Bronchial epithelial cell (primary cell): ENCODE data around the gene LRRC4C. TPM values are rescaled to one million over a fixed set of nuclear protein-coding genes. Genes with fewer than 3 reads are reported as not detected.

ENCODE experiments used
- DNase-seq: peaks from one replicate; pipeline ENCODE4 v3.0.0-alpha.2; 2010; ENCODE audit warnings: low read depth
- FAIRE-seq: peaks from 2 replicates; lab custom pipeline; 2011; peaks lifted over from hg19 to GRCh38; lab: Jason Lieb, UNC
- H3K27me3 ChIP-seq: 2 replicates; pipeline ENCODE4 v1.5.1; 2011; ENCODE audit warnings: low read length; ENCODE audit not compliant: control insufficient read depth, insufficient read depth
- H3K36me3 ChIP-seq: 2 replicates; pipeline ENCODE4 v1.5.1; 2011; ENCODE audit warnings: low read length; ENCODE audit not compliant: control insufficient read depth, insufficient read depth
- H3K4me3 ChIP-seq: 2 replicates; pipeline ENCODE4 v1.5.1; 2011; ENCODE audit warnings: mild to moderate bottlenecking, low read depth, low read length, control low read depth
- total RNA-seq: library from RNA; depleted of rRNA; stranded (reverse); fragments of >200 nt; gene quantifications from 2 replicates; pipeline ENCODE4 v1.2.1, GENCODE V29; 2014
- TF ChIP-seq, protein P1 (sequence below): IDR thresholded peaks from 2 replicates; pipeline ENCODE4 v1.5.1; 2011; ENCODE audit warnings: mild to moderate bottlenecking, moderate library complexity, low read length, control low read depth, inconsistent platforms; ENCODE audit not compliant: insufficient read depth, severe bottlenecking

LRRC4C gene
- total RNA-seq, 1 donor from 2014 or later = not detected

DNA sequence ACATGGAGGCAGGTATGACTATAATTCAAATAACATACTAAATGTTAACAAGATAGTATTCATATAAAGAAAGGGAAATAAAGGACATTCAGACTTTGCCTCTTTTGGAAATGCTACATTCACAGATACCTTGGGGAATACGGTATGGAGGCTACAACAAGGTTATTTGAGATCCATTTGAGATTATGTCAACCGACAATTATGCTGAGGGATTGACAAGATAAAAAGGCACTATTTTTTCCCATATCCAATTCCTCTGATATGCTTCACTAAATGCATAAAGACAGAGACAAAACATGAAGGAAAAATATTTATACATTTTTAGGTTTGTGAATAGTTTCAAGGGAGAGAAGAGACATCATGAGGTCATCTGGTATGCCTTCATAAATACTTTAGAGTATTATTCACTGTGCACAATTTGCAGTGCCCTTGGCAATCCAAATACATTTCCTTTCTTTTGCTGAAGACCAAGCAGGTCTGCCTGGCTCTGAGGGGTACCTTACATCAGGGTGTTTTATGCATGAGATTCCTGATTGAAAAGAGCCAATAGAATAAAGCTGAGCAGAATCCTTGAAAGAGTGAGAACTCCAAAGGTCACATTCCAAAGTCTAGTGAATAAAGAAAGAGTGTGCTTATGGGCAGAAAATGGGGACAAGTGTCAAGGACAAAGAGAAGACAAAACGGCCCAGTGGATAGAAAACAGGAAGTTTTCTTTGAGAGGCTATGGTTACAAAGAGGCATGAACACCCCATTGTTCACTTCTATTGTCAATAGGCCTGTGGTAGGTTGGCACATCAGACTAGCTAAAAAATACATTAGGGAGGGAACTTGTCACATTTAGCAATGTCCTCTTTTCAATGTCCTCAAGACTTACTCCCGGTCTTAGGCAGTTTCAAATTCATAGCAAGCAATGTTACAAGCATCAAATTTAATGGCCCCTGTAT is 455.8 kb downstream of the LRRC4C start:
- Histone ChIP-seq H3K27me3 (no peaks in the 10 kb centered on the region), H3K4me3 (no peak overlapping the region), H3K36me3 (no peaks in the 10 kb centered on the region)
- FAIRE-seq = no peak
- TF ChIP-seq, protein P1, sequence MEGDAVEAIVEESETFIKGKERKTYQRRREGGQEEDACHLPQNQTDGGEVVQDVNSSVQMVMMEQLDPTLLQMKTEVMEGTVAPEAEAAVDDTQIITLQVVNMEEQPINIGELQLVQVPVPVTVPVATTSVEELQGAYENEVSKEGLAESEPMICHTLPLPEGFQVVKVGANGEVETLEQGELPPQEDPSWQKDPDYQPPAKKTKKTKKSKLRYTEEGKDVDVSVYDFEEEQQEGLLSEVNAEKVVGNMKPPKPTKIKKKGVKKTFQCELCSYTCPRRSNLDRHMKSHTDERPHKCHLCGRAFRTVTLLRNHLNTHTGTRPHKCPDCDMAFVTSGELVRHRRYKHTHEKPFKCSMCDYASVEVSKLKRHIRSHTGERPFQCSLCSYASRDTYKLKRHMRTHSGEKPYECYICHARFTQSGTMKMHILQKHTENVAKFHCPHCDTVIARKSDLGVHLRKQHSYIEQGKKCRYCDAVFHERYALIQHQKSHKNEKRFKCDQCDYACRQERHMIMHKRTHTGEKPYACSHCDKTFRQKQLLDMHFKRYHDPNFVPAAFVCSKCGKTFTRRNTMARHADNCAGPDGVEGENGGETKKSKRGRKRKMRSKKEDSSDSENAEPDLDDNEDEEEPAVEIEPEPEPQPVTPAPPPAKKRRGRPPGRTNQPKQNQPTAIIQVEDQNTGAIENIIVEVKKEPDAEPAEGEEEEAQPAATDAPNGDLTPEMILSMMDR = no peak
- peak; percentile 42 for DNase-seq

DNA sequence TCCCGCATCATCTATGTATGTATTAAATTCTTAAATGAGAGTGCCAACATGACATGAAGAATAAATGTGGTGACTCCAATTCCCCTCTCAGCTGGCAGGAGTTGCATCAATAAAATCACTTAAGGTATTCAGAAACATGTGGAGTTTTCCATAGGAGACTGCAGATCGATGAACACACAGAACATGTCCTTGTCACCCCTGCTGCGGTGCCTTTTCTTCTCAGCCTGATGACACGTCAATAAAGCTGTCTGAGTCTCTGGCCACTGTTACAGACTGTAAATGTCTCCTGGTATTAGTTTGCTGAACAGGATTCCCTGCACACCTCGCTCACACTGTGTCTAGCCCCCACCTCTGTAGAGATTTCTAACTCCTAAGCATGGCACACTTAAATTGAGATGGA is 460.5 kb downstream of the LRRC4C start:
- no peaks in the 10 kb centered on the region for H3K36me3 ChIP-seq
- H3K4me3 ChIP-seq = no peak overlapping the region
- DNase-seq (no peak), FAIRE-seq (no peak)
- H3K27me3 ChIP-seq = no peaks in the 10 kb centered on the region
- TF ChIP-seq, protein P1 = no peak

DNA sequence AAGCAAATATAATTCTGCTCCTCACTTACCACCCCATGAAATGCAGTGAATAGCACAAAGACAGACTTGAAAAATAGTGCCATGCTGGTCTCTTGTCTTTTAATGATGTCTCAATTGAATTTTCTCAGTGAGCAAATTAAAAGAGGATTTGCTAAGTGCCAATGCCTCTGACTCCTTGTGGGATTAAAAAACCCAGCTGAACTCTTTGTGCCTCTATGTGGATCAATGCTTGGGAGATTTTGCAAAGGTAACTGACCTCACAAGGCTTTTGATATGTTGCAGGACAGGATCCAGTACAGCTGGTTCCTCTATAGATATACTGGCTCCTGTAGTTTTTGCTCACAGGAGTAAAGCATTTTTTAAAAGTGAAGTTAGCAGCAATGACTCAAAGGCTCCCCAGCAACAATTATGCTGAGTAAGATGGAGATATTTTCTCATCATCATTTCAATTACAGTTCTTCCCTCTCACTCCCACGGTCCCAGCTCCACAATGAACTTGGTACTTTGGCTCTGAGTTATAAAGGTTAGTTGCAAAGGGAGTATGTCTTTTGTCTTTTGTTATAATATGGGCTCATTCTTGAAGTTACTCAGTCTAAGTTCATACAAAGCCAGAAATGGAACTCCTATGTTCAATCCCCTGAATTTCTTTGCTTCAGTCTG is 471.5 kb downstream of the LRRC4C start:
- no peaks in the 10 kb centered on the region for H3K27me3 ChIP-seq
- FAIRE-seq (no peak), DNase-seq (peak; percentile 50)
- H3K36me3 ChIP-seq = no peaks in the 10 kb centered on the region
- TF ChIP-seq, protein P1 = no peak
- no peak overlapping the region for H3K4me3 ChIP-seq

DNA sequence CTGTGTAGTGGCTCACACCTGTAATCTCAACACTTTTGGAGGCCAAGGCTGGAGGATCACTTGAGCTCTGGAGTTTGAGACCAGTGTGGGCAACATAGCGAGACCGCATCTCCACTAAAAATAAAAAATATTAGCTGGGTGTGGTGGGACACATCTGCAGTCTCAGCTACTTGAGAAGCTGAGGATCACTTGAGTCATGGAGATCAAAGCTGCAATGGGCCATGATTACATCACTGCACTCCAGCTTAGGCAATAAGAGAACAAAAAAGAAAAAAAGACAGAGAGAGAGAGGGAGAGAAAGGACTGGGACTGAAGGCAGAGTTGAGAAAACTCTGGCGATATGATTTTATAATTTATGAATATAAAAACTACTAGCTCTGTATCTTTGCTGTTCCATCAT is 473.1 kb downstream of the LRRC4C start:
- FAIRE-seq = no peak
- H3K36me3 ChIP-seq = no peaks in the 10 kb centered on the region
- H3K4me3 ChIP-seq = no peak overlapping the region
- TF ChIP-seq, protein P1 = no peak
- DNase-seq = peak; percentile 64
- H3K27me3 ChIP-seq = no peaks in the 10 kb centered on the region

DNA sequence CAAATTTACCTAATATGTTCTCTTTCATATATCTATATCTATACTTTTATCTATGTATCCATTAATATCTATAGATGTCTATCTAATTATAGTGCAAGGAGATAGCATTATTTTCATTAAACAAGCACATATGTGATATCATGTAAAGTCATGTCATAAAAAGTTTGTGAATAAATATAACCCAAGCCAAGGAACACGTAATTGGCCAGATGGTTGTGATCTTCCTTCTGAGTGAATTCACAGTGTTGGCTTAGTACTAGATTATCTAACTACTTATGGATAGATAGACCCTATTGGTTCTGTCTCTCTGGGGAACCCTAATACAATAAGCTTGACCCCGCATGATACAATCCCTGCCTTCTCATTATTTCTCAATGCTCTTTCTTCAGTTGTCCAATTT is 484.4 kb downstream of the LRRC4C start:
- no peaks in the 10 kb centered on the region for H3K27me3 ChIP-seq
- FAIRE-seq (no peak), DNase-seq (no peak)
- no peak overlapping the region for H3K4me3 ChIP-seq
- TF ChIP-seq, protein P1 = no peak
- H3K36me3 ChIP-seq = no peaks in the 10 kb centered on the region
